SK-N-SH (cell line): Measurements from ENCODE around the gene RIPK4.

Experiments used
- CTCF ChIP-seq: fragments of 200-600 bp; sonication (generic); IDR thresholded peaks from 2 replicates; pipeline ENCODE4 v1.6.1; 2017; ENCODE audit warnings: antibody characterized with exemption, mild to moderate bottlenecking, moderate library complexity
- NFIC ChIP-seq: IDR thresholded peaks from 2 replicates; pipeline ENCODE4 v1.4.0; 2012; ENCODE audit warnings: borderline replicate concordance
- NRF1 ChIP-seq: IDR thresholded peaks from 2 replicates; pipeline ENCODE4 v1.6.1; 2012; ENCODE audit warnings: low read depth, mild to moderate bottlenecking, low read length

- TF ChIP-seq NRF1 (no peak), NFIC (no peak), CTCF (no peak)
Observed at GRCh38 chr21:41750532-41751151, 16.2 kb downstream of the RIPK4 start.
